SH-SY5Y (cell line): ENCODE results near the gene TMEM38A.

ENCODE experiments used
- GATA2 ChIP-seq: IDR thresholded peaks from 2 replicates; pipeline ENCODE4 v1.6.1; 2011; ENCODE audit warnings: mild to moderate bottlenecking, low read depth, low read length
- GATA3 ChIP-seq: IDR thresholded peaks from 2 replicates; pipeline ENCODE4 v1.6.1; 2011; ENCODE audit warnings: low read depth, mild to moderate bottlenecking, low read length, moderate library complexity

DNA sequence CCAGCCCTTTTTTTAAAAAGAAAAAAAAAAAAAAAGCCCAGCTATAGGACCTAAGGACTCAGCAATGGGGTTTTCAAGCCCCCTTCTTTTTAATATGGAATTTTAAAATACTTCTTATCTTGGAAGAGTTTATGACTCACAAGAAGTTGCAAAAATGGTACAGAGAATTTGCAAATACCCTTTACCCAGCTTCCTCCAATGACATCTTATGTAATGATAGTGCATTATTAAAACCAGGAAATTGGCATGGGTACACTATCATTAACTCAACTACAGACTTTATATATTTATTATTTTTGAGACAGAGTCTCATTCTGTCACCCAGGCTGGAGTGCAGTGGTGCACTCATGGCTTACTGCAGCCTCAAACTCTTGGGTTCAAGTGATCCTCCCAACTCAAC, 16.1 kb downstream of the TMEM38A start:
- TF ChIP-seq GATA2 (no peak), GATA3 (no peak)
